Urinary bladder (tissue), 4 donors: ENCODE data around the gene ITPR2. TPM values are rescaled to one million over a fixed set of nuclear protein-coding genes. Genes with fewer than 3 reads are reported as not detected.
"Not testable (repeated sequence)": the region's sequence is repeated elsewhere in the genome, so short reads cannot be mapped to it uniquely, and the experiment has no call there.

Experiments used
- DNase-seq: peaks from one replicate; pipeline ENCODE4 v3.0.0-alpha.2; 2015; ENCODE audit errors: extremely low spot score
- H3K27ac ChIP-seq: one replicate; pipeline ENCODE4 v1.5.1; 2013; ENCODE audit warnings: low read depth, mild to moderate bottlenecking, moderate library complexity
- H3K36me3 ChIP-seq: one replicate; pipeline ENCODE4 v1.6.1; 2013; ENCODE audit warnings: mild to moderate bottlenecking, moderate library complexity; ENCODE audit not compliant: insufficient read depth
- H3K4me1 ChIP-seq: one replicate; pipeline ENCODE4 v1.6.1; 2013; ENCODE audit warnings: mild to moderate bottlenecking, moderate library complexity; ENCODE audit not compliant: insufficient read depth
- H3K4me3 ChIP-seq: one replicate; pipeline ENCODE4 v1.5.1; 2013; ENCODE audit warnings: low read depth, low read length
- WGBS: extraction: QIAGEN DNeasy Blood & Tissue Kit; methylation state at CpG from one replicate; pipeline ENCODE4 v1.1.7; 2013; 5-methylcytosine and 5-hydroxymethylcytosine counted together
- polyA plus RNA-seq: library from polyadenylated mRNA; stranded (reverse); fragments of 200-250 nt; gene quantifications from one replicate; pipeline ENCODE4 v1.2.3, GENCODE V29; 2013
- total RNA-seq: library from RNA; depleted of rRNA; stranded (reverse); fragments of >200 nt; gene quantifications from one replicate; pipeline ENCODE4 v1.2.3, GENCODE V29; 2014
- donor health status: healthy with polysubstance abuse.
- donor health status: healthy.

ITPR2 gene
- total and polyA plus RNA-seq, 2 donors: 5.6 to 48.2 TPM

DNA sequence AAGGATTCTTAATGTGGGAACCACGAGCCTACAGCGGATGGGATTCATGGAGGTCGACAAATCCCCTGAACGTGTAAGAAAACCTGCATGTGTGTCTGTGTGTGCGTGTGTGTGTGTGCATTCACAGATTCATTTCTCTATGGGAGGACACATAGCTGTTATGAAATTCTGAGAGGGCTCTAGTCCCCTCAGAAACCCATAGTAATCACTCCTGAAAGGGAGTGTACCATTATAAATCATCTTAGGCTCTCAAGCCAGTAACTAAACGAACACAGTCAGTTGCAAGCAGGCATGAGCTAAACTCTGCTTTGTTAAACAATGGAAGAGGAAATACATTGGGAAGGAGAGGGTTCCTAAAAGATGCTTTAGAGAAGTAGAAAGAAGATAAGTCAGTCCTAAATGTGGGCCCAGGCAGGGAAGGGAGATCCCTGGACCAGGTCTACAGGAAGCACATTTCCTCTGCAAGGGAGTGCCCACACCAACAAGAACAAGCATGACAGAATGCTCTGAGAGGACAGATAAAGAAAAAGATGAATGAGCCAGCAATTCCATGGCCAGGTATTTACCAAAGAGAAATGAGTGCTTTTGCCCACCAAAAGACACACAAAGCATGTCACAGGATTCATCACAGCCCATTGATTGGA lies 91.3 kb downstream of the ITPR2 start:
- H3K36me3 ChIP-seq: peaks cover 2% of the 10 kb centered on the region
- H3K4me3 ChIP-seq: no peak overlapping the region
- DNase-seq: no peak
- H3K27ac ChIP-seq: no peak overlapping the region
- 76% methylated on average over 6 of the region's 6 CpGs for WGBS
- no peaks in the 10 kb centered on the region for H3K4me1 ChIP-seq

DNA sequence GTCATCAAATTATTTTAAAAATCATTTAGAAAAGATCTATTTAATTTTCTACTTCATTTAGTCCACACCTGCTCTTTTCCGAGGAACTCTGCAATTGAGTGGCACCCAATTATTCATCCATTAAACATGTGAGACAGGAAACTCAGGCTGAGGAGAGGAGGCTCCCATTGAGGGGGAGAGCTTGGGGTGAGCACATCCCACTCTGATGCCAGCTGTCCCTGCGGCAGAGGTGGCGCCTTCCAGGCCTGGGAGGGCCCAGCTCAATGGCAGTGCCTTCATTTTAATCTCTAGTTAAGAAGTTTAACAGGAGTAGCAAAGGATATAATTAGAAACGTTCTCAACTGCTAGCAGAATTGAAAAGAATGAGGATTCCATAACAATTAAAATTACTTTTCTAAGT lies 92.0 kb downstream of the ITPR2 start:
- no peak overlapping the region for H3K27ac ChIP-seq
- H3K4me1 ChIP-seq: no peaks in the 10 kb centered on the region
- H3K4me3 ChIP-seq: no peak overlapping the region
- H3K36me3 ChIP-seq: peaks cover 2% of the 10 kb centered on the region
- no peak for DNase-seq
- WGBS: 60% methylated on average over 4 of the region's 4 CpGs

DNA sequence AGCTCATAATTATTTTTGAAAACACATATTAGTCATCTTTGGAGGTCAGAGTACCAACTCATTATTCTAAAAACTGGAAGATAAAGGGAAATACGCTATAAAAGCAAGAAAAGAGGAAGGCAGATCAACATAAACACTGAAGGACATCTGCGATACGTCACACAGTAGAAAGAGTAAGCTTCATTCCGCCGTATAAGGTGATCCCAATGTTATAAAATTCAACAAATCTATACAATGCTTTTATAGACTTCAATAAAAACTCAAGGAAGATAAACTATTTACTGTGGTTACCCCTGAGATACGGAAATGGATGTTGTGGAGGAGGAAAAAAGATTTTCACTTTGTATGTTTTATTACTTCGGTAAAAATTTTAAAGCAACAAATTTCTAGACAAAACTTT lies 92.6 kb downstream of the ITPR2 start:
- DNase-seq: no peak
- WGBS: 49% methylated on average over 7 of the region's 7 CpGs
- Histone ChIP-seq H3K36me3 (peaks cover 2% of the 10 kb centered on the region), H3K4me3 (no peak overlapping the region), H3K4me1 (no peaks in the 10 kb centered on the region), H3K27ac (no peak overlapping the region)

DNA sequence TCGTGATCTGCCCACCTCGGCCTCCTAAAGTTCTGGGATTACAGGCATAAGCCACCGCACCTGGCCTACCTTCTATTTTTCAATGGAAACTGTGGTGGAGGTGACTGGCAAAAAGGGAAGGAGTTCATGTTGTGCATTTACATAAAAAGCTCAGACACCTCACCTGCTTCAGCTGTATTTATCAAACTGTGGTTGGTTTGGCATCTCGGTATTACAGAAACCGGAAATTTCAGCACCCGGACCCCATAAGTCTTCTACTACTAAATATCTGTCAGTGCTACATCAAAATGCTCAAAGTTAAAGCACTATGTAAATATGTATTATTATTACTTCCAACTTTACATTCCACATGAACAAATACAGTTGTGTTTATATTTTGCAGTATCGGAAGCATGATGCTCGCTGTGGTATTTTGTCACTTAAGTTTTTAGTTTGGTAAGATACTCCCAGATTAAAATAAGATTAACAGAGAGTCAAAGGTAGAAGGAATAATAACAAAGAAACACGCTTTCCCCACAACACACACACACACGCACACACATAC lies 95.4 kb downstream of the ITPR2 start:
- Histone ChIP-seq H3K27ac (no peak overlapping the region), H3K36me3 (no peaks in the 10 kb centered on the region), H3K4me3 (no peak overlapping the region), H3K4me1 (no peaks in the 10 kb centered on the region)
- 97% methylated on average over 10 of the region's 10 CpGs for WGBS
- no peak for DNase-seq

DNA sequence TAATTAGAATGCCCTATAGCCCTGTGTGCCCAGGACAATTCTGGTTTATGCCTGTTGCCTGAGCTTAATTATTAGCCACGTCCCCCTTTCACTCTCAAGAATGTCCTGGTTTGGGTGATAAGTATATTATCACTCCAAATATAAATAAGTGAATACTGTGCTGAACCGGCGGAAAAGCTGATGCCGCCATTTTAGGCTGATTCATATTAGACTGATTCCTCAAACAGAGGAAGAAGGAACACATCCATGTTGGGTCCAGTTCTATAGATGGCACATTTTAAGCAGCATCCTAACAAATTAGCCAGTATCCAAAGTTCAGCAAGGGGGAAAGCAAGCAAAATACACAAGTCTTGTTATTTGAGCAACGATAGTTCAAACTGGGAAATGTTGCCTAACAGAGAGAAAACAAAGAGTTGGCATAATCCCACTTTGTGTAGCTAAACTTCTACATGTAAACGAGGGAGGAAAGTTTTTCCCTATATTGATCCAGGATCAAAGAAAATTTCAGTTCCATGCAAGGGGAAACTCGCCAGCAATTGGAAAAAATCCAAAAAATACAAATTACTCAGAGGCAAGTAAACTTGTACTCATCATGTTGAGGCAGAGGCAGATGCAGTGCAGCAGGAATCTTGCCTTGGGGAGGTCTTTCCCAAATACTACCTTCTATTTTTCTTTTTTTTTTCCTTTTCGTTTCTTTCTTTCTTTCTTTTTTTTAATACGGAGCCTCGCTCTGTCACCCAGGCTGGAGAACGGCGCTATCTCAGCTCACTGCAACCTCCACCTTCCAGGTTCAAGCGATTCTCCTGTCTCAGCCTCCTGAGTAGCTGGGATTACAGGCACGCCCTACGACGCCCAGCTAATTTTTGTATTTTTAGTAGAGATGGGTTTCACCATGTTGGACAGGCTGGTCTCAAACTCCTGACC lies 96.2 kb downstream of the ITPR2 start:
- 84% methylated on average over 16 of the region's 16 CpGs for whole genome bisulfite sequencing
- no peak for DNase-seq
- Histone ChIP-seq H3K4me1 (no peaks in the 10 kb centered on the region), H3K27ac (no peak overlapping the region), H3K4me3 (no peak overlapping the region), H3K36me3 (no peaks in the 10 kb centered on the region)

DNA sequence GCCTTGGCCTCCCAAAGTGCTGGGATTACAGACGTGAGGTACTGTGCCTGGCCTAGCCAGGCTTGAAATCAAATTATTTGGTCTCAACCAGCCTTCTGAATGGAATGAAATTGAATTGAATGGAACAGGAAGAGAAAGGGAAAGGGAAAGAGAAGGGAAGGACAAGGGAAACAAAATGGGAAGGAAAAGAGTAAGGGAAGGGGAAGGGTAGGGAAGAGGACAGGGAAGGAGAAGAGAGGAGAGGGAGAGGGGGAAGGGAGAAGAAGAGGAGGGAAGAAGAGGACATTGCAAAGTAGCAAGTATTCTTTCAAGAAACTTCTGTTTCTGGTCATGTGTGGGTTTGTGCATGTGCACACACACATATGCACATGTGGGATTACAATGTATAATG lies 97.8 kb downstream of the ITPR2 start:
- WGBS: 49% methylated on average over 1 of the region's 1 CpG
- Histone ChIP-seq H3K4me1 (no peaks in the 10 kb centered on the region), H3K36me3 (no peaks in the 10 kb centered on the region), H3K4me3 (no peak overlapping the region), H3K27ac (no peak overlapping the region)
- DNase-seq: no peak

DNA sequence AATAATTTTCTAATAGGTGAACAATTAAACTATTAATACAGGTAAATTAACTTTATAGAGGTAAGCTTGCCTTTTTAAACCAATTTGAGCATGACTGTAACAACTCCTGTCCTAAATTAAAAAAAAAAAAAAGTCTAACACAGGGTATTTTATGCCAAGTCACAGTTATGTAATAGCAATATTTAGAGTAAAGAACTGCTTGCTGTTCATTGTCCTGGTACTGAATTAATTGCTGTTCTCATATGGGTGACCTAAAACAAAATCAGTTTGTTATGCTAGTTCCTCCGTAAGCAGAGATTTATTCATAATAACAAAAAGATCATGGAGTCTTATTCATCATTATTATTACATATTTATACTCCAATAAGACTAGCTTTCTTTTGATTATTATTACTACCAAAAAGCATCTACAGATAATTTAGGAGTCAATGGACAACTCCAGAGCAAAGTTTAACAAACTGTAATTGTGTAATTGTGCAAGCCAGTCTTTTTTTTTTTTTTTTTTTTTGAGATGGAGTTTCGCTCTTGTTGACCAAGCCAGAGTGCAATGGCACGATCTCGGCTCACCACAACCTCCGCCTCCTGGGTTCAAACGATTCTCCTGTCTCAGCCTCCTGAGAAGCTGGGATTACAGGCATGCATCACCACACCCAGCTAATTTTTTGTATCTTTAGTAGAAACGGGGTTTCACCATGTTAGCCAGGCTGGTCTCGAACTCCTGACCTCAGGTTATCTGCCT lies 98.3 kb downstream of the ITPR2 start:
- no peaks in the 10 kb centered on the region for H3K36me3 ChIP-seq

DNA sequence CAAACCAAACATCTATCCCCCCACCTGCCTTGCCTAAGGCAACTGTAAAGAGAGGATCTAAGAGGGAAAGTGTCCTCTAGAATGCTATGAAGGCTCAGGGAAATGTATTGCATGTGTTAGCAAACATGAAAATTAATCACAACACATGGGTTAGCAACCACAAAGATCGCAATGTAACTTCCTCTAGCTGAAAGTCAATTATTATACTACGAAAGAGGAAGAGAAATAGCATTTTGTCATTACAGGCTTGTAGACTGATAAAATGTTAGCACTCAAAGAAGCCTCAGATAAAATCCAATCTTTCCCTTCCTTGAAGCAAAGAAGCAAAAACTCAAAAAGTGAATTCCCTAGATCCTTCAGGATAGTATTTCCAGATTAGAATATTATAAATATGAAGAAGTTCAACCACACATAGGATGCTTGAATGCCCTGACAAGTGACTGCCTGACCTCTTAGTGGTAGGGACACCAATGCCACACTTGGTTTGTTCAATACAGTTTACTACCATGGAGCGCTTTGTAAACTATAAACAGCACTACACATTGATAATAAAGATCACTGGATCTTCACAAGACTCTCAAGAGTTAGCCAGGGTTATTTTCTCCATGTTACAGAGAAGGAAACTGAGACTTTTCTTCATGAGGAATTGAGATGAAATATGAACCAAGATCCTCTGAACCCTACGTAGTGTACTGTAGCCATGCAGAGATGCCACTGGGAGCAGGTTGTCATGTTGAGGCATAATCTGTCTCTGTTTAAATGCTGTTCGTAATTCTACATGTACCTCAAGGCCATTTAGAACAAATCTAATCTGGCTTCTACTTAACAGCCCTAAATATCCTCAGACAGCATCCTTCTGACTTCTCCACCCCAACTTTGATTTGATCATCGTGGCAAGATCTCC lies 100.7 kb downstream of the ITPR2 start:
- 89% methylated on average over 6 of the region's 6 CpGs for WGBS
- no peak for DNase-seq
- H3K27ac ChIP-seq: no peak overlapping the region
- no peaks in the 10 kb centered on the region for H3K36me3 ChIP-seq
- no peak overlapping the region for H3K4me3 ChIP-seq
- H3K4me1 ChIP-seq: no peaks in the 10 kb centered on the region

More for the DNA sequence above, 98.3 kb downstream of the ITPR2 start:
- Histone ChIP-seq H3K4me3 (no peak overlapping the region), H3K4me1 (no peaks in the 10 kb centered on the region), H3K27ac (no peak overlapping the region)
- no peak for DNase-seq
- 90% methylated on average over 8 of the region's 8 CpGs for WGBS

DNA sequence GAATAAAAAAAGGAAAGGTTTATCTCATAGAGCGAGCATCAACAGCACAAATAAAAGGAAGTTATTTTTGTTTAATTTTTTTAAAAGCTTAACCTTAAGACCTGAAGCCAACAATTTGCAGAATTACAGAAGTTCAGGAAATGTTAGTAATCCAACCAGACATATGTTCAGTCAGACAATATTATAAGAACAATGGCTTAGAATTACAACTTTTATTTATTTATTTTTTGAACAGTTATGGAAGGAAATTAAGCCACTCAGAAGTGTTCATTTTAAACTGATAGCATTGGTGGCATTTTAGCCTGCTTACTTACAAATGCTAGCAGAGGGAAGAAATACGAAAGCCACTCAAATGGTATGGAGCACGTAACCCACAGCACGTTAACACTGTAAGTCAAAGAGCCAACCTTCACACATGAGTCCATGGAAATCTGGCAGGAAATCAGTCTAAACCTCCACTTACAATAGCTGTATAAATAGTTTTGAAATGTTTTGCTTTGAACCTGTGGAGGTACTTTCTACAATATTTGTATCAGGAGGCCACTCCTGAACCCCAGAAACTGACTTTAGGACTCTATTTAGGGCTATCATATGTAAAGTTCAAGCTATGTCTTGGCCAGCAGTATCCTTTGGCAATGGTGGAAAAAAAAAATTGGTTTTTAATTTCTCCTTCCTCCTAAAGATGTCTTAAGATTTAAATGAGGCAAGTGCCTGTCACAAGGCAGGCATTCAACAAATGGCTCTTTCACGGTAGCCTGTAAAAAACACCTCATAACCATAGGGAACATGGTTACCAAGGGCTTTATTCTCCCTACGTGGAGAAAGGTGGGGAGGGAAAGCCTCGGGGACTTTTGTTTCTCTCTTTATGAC lies 102.3 kb downstream of the ITPR2 start:
- no peak for DNase-seq
- H3K36me3 ChIP-seq: no peaks in the 10 kb centered on the region
- no peaks in the 10 kb centered on the region for H3K4me1 ChIP-seq
- H3K4me3 ChIP-seq: no peak overlapping the region
- H3K27ac ChIP-seq: no peak overlapping the region
- 84% methylated on average over 7 of the region's 7 CpGs for WGBS

DNA sequence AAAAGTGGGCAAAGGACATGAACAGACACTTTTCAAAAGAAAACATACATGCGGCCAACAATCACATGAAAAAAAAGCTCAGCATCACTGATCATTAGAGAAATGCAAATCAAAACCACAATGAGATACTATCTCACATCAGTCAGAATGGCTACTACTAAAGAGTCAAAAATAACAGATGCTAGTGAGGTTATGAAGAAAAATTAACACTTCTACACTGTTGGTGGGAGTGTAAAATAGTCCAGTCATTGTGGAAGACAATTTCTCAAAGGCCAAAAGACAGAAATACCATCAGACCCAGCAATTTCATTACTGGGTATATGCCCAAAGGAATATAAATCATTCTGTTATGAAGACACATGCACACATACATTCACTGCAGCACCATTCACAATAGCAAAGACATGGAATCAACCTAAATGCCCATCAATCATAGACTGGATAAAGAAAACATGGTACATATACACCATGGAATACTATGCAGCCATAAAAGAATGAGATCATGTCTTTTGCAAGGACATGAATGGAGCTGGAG lies 103.8 kb downstream of the ITPR2 start:
- 87% methylated on average over 1 of the region's 1 CpG for WGBS
- not testable (repeated sequence) for H3K4me3 ChIP-seq

DNA sequence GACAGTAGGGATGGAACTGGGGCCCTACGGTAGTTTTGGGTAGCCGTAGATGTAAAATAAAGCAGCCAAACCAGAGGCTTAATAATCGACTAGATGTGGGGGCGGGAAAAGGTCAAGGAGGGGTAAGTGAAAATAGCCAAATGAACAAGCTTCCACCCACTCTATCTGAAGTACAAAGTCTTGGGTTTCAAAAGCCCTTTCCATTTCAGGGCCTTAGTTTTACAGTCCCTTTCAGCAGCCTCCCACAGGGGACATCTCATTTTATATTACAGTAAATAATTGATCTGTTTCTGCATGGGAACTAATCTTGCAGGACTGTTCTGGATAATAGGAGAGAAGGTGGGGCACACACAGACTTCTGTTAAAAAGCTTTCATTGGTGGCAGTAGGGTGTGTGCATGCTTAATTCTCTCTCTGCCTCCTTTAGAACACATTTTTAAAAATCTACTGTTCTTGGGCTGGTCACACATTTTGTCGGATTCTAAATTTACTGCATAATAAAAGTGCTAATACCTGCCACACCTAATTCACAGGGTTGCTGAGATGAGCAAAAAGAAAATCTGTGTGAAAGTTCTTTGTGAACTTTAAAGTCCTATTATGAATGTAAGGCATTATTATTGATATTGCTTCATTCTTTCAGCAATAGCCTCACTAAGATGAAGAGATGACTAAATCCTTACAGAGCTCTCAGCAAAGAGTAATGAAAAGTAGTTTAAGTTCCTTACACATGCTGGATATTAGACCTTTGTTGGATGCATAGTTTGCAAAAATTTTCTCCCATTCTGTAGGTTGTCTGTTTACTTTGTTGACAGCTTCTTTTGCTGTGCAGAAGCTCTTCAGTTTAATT lies 104.6 kb downstream of the ITPR2 start:
- 79% methylated on average over 5 of the region's 5 CpGs for WGBS
- H3K36me3 ChIP-seq: no peaks in the 10 kb centered on the region
- no peaks in the 10 kb centered on the region for H3K4me1 ChIP-seq
- H3K27ac ChIP-seq: no peak overlapping the region
- no peak overlapping the region for H3K4me3 ChIP-seq
- no peak for DNase-seq

More for the DNA sequence above, 103.8 kb downstream of the ITPR2 start:
- H3K27ac ChIP-seq, DNase-seq, H3K36me3 ChIP-seq, H3K4me1 ChIP-seq: not testable (repeated sequence)
